Measurements from ENCODE around the gene DLGAP1. TPM values are rescaled to one million over a fixed set of nuclear protein-coding genes. Genes with fewer than 3 reads are reported as not detected.
A peak's percentile ranks its signal among the peaks of the same experiment; 100 is the strongest.

The DLGAP1 gene
- total RNA-seq, 1 experiment from 2014 or later = 23.2 TPM

DNA sequence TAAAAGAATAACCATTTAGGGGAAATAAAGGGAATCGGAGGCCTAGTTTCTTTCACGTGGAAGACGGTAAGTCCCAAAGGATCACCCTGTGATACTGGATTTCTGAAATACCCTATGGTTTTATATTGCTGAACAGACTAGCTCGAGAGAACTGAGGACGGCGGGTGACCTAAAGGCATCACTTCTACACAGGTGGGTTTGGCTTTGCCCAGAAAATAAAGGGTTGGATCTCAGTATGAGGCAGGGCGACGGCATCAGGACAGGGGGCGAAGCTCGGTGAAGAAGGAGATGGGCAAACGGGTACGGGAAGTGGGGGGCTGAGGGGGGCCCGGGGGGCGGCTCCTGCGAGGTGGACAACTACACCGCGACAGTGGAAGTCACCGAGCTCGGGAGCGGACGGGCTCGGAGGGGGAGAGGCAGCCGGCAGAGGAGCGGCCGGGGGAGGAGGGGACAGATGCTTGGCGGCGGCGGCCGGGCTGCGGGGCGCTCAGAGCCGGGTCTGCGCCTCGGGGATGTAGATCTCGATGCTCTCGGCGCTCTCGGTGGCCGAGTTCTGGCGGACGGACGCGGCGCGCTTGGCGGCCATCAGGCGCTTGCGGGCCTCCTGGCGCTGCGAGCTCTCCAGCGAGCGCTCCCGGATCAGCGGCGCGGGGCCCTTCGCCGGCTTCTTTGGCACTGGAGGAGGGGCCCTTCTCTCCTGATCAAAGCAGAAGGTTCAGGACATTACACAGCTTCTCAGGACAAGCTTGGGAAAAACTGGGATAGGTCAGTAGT, 956.2 kb downstream of the DLGAP1 start:
- Mint-ChIP-seq H3K27me3 (ENCODE audit: low read depth) (peaks cover 20% of the 10 kb centered on the region), H3K27ac (no peak overlapping the region), H3K4me1 (peaks cover 31 to 33% of the 10 kb centered on the region in 2 experiments), H3K36me3 (ENCODE audit: insufficient read depth in 1 of 3, low read depth in 3 of 3) (no peaks in the 10 kb centered on the region), H3K9me3 (no peaks in the 10 kb centered on the region), H3K4me3 (peak overlapping the region; percentile 66 to 81)
- WGBS (ENCODE audit: extremely low coverage, insufficient read length, low lambda C conversion rate) = no CpG with 5 or more reads among the region's 58 CpGs
- H2BK20ac ChIP-seq (ENCODE audit: low read depth, low read length, poor library complexity, severe bottlenecking) = no peak overlapping the region
- peaks cover 6% of the 10 kb centered on the region for H3K23me2 ChIP-seq (ENCODE audit: insufficient read length, low read depth, low read length, poor library complexity, severe bottlenecking)
- H3K23ac ChIP-seq (ENCODE audit: insufficient read length, low read depth, low read length) = no peak overlapping the region
- no peak overlapping the region for H3K9ac ChIP-seq (ENCODE audit: extremely low read depth, insufficient read length, low read length)
- H3K4me1 ChIP-seq (ENCODE audit: insufficient read depth, low read length) = peaks cover 3% of the 10 kb centered on the region; the same call in 1 of the 2 replicates
- H2AFZ ChIP-seq (ENCODE audit: low read length) = no peak overlapping the region
- H2BK5ac ChIP-seq (ENCODE audit: insufficient read length, low read length) = no peak overlapping the region
- H4K8ac ChIP-seq (replicated peaks; ENCODE audit: insufficient read length, low read depth, low read length) = no peak overlapping the region
- H2BK15ac ChIP-seq (ENCODE audit: low read depth, low read length) = no peak overlapping the region
- H3K79me2 ChIP-seq (ENCODE audit: insufficient read depth, low read length) = no peaks in the 10 kb centered on the region
- no peak overlapping the region for H2AK5ac ChIP-seq (ENCODE audit: insufficient read length, low read length)
- H4K20me1 ChIP-seq (ENCODE audit: control insufficient read depth, insufficient read depth, insufficient read length) = no peaks in the 10 kb centered on the region
- H4K5ac ChIP-seq (ENCODE audit: insufficient read length, low read depth, low read length) = no peak overlapping the region
- TF ChIP-seq, protein P1, sequence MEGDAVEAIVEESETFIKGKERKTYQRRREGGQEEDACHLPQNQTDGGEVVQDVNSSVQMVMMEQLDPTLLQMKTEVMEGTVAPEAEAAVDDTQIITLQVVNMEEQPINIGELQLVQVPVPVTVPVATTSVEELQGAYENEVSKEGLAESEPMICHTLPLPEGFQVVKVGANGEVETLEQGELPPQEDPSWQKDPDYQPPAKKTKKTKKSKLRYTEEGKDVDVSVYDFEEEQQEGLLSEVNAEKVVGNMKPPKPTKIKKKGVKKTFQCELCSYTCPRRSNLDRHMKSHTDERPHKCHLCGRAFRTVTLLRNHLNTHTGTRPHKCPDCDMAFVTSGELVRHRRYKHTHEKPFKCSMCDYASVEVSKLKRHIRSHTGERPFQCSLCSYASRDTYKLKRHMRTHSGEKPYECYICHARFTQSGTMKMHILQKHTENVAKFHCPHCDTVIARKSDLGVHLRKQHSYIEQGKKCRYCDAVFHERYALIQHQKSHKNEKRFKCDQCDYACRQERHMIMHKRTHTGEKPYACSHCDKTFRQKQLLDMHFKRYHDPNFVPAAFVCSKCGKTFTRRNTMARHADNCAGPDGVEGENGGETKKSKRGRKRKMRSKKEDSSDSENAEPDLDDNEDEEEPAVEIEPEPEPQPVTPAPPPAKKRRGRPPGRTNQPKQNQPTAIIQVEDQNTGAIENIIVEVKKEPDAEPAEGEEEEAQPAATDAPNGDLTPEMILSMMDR (conservative IDR thresholded peaks at IDR 0.05) = no peak
- peak overlapping the region; percentile 62 for H3K14ac ChIP-seq (ENCODE audit: insufficient read depth, low read length)
- H3K4me2 ChIP-seq (ENCODE audit: insufficient read depth, insufficient read length, low read length) = peak overlapping the region; percentile 55
- H3K79me1 ChIP-seq (ENCODE audit: insufficient read depth, low read depth, low read length, poor library complexity, severe bottlenecking) = no peaks in the 10 kb centered on the region
- no peak overlapping the region for H3K4ac ChIP-seq (ENCODE audit: low read depth, low read length)
- H3T11ph ChIP-seq (ENCODE audit: low read length) = no peak overlapping the region
- H3K56ac ChIP-seq (ENCODE audit: insufficient read length, low read depth, low read length) = no peak overlapping the region
- no peak overlapping the region for H3K27ac ChIP-seq (ENCODE audit: insufficient read length, low read depth, low read length)
- H2BK12ac ChIP-seq (ENCODE audit: insufficient read length, low read depth, low read length) = no peak overlapping the region
- H4K91ac ChIP-seq (ENCODE audit: insufficient read length, low read depth, low read length) = no peak overlapping the region
- no peaks in the 10 kb centered on the region for H3K9me3 ChIP-seq (ENCODE audit: control insufficient read depth, low read depth, low read length)
- H3K27me3 ChIP-seq (ENCODE audit: insufficient read depth, low read length) = no peaks in the 10 kb centered on the region; the same call in 1 of the 2 replicates
- H3K18ac ChIP-seq (ENCODE audit: insufficient read length, low read depth, low read length) = peak overlapping the region; percentile 50
- peak; percentile 63 for DNase-seq
- peak overlapping the region; percentile 38 for H2BK120ac ChIP-seq (ENCODE audit: low read depth, low read length, poor library complexity, severe bottlenecking)
